Vagina (tissue), 2 donors: ENCODE results near the gene DCLRE1B.

Experiments used
- POLR2AphosphoS5 ChIP-seq, 2 donors: sonication (generic); formaldehyde crosslinking; IDR thresholded peaks; one replicate each; pipeline ENCODE4 v1.9.0; 2017; ENCODE audit warnings: antibody characterized with exemption in 2 of 2, mild to moderate bottlenecking in 2 of 2, low read depth in 1 of 2; ENCODE audit not compliant: insufficient read depth in 1 of 2
- TF ChIP-seq, protein P1 (sequence below), 3 experiments: fragments of 450-650 bp in 2 of 3; fragments of 200-600 bp in 1 of 3; sonication (generic) in 1 of 3; IDR thresholded peaks; one replicate each; pipeline ENCODE4 v1.5.1; 2017 to 2019; ENCODE audit warnings: antibody characterized with exemption in 3 of 3, mild to moderate bottlenecking in 2 of 3, moderate library complexity in 2 of 3

DNA sequence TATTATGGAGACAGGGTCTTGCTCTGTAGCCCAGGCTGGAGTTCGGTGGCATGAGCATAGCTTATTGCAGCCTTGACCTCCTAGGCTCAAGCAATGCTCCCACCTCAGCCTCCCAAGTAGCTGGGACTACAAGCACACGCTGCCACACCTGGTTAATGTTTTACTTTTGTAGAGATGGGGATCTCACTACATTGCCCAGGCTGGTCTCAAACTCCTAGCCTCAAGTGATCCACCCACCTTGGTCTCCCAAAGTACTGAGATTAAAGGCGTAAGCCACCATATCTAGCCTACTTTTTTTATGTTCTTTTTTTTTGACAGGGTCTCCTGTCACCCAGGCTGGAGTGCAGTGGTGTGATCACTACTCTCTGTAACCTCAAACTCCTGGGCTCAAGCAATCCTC lies 11.9 kb upstream of the DCLRE1B start:
- no peak for TF ChIP-seq POLR2AphosphoS5 (IDR thresholded peaks at IDR 0.05; ENCODE audit: insufficient read depth in 1 of 2, low read depth in 1 of 2)
- TF ChIP-seq, protein P1, sequence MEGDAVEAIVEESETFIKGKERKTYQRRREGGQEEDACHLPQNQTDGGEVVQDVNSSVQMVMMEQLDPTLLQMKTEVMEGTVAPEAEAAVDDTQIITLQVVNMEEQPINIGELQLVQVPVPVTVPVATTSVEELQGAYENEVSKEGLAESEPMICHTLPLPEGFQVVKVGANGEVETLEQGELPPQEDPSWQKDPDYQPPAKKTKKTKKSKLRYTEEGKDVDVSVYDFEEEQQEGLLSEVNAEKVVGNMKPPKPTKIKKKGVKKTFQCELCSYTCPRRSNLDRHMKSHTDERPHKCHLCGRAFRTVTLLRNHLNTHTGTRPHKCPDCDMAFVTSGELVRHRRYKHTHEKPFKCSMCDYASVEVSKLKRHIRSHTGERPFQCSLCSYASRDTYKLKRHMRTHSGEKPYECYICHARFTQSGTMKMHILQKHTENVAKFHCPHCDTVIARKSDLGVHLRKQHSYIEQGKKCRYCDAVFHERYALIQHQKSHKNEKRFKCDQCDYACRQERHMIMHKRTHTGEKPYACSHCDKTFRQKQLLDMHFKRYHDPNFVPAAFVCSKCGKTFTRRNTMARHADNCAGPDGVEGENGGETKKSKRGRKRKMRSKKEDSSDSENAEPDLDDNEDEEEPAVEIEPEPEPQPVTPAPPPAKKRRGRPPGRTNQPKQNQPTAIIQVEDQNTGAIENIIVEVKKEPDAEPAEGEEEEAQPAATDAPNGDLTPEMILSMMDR (IDR thresholded peaks at IDR 0.05): no peak
